GM21619 (cell line): ENCODE measurements around the gene CNNM3.

Source experiments
- ATAC-seq: cut with Tn5 transposase; IDR thresholded peaks from one replicate; pipeline ENCODE4 v1.9.1; 2021; ENCODE audit not compliant: unreplicated experiment

Gene CNNM3

DNA sequence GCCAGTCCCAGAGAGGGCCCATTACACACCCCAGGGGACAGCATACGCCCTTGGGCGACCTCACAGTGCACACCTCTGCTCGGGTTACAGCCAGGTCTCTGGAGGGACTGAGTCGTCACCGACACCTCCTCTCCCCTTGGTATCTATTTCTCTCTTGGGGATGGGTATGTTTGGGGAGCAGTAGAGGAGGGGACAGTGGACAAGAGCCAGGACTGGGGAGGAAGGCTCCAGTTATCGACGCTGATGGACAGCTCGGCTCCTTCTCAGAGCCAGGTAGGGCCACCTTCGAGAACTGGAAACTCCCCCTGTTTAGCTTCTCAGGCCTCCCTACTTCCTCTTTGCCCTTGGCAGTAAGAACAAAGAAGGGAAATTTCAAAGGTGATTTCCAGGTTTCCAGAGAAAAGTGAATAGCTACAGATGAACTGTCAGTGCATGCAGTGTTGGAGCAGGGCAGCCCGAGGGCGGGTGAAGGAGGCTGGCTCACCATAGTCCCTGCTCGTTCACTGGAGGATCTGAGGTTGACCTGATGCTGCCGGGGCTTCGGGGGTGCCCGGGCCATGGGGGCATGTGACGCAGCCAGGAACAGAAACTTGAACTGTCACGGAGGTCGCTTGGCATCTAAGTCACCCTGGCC, 58.2 kb downstream of the CNNM3 start:
- peak; percentile 42 for ATAC-seq

DNA sequence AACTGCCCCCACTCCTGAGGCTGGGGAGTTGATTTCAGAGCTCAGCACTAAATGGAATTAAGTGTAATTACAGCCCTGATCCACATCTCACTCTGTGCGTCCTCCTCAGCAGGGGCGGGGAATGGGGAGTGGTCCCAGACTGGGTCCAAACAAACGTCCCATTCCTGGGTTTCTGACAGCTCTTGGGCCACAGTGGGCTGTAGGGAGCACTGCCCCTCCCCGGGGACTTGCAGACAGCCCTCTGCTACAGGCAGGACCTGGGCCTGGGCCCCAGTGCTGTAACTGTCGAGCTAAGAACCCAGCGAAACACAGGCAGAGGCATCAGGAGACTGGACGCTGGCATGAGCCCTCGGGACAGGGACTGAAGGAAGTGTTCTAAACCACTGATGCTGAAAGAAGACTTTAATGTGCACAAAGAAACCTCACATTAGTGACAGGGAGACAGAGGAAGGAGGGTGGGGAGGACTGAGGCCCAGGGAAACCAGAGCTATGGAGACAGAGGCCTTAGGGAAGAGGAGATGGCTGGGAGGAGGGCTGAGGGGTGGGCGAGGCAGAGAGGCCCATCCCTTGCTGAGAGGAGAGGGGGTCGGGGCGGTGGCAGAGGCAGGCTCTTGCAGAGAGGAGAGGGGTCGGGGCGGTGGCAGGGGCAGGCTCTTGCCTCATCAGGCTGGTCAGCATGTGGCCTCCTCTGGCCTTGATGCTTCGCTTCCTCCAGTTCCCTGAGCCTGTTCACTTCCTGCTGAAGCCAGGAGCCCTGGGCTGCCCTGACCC, 59.6 kb downstream of the CNNM3 start:
- no peak for ATAC-seq

DNA sequence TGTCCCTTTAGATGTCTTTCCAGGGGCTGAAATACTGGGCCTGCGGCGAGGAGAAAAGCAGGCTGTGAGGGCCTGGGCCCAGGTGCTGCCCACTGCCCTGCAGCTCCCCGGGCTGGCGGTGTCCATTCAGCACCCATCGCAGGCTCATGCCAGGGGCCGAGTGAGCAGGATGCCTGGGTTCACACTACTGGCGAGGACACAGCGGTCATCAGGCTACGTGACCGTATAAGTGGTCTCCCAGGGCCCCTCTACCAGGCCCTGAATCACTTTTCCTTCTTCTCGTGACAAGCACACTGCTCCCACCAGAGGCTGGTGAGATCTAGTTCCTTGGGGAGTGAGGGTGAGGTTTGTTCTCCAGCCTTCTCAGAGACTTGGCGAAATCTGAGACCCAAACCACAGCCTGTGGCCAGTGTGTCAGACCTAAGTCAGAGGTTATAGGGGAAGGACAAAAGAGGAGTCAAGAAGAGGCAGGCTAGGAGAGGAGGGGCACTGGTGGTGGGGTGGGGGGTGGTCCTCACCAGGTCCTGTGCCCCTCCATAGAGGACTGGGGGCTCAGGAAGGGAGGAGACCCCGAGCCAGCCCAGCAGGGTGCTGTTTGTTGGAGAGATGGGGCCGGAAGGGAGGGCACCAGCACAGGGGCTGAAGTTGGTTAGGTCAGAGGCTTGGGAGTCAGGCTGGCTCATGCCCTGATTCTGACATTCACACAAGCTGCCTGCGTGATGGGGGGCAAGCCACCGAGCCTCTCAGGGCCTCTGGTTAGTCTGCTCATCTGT, 60.4 kb downstream of the CNNM3 start:
- no peak for ATAC-seq

DNA sequence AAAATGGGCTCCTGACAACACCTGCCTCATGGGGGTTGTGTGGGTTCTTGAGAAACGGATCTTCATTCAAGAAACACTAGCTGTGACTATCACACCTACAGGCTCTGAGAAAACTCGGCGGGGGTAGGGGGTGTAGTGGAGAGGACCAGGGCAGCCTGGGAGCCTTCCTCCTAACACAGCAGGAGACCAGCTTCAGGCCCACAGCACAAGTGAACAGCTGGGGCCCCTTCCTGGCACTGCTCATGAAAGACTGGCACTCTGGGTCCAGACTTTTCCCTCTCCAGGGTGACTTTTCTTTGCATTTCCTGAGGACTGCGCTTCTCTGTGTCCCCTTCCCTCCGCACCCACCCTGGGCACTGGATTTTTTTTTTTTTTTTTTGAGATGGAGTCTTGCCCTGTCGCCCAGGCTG, 61.0 kb downstream of the CNNM3 start:
- ATAC-seq = no peak

DNA sequence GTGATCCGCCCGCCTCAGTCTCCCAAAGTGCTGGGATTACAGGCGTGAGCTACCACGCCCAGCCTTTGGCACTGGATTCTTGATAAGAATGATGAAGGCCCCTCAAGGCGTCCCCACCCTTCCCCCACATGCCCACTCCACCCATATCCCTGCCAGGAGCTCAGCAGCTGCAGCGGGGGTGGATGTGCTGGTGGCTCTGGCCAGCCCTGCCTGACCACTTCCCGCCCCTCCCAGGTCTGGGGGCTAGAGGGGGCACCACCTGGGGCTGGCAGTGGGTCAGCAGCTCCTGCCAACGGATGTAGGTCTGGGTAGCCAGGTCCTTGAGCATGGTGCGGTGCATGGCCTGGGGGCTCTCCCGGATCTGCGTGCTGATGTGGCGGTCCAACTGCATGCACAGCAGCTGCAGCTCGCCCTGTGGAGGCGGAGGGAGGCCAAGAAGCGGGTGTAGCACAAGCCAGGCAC, 61.6 kb downstream of the CNNM3 start:
- ATAC-seq = no peak

DNA sequence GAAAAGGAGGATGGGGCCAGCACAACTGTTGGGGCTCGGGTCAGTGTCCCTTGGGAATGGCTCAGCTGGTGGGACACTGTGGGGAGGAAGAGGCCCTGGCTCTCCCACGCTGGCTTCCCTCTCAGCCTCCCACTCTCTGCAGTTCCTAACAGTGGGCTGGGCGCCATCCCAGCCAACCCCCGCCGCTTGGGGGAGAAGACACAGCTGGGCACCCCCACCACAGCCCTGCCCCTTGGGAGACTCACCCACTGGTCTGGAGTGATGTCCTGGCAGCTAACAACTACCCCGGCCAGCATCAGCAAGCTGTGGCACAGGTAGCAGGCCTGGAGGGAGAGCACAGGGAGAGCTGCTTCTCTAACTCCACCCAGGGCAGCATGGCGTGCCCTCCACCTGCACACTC, 62.1 kb downstream of the CNNM3 start:
- ATAC-seq = no peak

DNA sequence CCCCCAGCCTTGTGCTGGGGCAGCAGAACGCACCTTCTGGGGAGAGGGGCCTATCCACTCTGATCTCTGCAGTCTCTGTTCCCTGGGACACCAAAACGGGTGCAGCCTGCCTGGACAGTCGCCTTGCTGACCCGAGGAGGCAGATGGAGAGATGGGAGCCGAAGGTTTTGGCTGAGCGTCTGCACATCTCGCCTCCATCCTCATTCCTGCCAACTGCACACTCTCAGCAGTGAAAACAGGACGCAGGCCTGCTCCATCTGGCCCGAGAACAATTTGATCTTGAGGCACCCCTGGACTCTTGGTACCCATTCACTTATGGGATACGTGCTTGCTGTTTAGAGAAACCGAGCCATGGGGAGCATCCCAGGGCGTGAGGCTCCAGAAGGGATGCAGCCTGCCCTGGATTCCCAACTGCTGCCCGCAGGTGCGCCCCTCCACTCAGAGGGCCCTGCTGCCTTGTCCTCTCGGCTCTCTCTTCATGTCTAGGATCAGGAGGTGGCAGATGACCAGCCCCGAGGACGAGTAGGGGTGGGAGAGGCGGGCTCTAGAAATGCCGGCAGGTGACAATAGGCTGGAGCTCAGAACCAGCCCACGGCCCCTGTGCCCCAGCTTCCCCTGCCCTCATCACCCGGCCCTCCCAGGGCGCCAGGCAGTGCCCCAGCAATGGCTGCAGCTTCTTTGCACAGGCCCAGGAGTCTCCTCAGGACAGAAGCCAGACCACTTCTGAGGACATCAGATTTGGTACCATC, 62.9 kb downstream of the CNNM3 start:
- ATAC-seq = no peak

DNA sequence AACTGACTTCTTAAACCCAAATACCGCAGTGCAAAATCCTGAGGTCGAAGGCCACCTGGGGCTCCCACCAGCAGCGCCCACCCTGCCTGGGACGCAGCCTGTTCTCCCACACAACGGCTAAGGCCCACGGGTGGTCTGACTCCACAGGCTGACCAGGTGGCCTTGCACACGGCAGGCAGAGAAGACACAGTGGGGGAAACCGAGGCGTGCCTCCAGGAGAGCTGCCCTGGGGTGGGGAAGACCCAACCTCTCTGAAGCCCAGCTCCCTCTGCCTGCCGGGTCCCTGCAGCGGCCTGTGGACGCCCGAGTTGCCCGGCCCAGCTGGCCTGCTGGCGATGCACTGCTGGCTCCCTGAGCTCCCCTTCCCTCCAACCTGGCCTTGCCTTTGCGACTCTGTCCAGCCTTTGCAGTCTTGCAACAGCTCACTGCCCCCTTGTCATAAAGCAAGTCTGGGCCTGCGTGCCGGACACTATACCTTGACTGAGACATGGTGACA, 63.5 kb downstream of the CNNM3 start:
- no peak for ATAC-seq

DNA sequence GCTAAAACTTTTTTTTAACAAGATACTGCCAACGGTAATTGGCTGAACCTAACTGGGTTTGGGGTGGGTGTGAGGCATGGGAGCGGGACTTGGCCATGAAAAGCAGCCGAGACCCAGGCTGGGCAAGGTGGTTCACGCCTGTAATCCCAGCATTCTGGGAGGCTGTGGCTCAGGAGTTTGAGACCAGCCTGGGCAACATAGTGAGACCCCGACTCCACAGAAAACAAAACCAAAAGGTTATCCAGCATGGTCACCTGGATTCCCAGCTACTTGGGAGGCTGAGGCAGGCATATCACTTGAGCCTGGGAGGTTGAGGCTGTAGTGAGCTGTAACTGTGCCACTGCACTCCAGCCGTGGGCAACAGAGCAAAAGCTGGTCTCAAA, 64.8 kb downstream of the CNNM3 start:
- ATAC-seq = no peak

DNA sequence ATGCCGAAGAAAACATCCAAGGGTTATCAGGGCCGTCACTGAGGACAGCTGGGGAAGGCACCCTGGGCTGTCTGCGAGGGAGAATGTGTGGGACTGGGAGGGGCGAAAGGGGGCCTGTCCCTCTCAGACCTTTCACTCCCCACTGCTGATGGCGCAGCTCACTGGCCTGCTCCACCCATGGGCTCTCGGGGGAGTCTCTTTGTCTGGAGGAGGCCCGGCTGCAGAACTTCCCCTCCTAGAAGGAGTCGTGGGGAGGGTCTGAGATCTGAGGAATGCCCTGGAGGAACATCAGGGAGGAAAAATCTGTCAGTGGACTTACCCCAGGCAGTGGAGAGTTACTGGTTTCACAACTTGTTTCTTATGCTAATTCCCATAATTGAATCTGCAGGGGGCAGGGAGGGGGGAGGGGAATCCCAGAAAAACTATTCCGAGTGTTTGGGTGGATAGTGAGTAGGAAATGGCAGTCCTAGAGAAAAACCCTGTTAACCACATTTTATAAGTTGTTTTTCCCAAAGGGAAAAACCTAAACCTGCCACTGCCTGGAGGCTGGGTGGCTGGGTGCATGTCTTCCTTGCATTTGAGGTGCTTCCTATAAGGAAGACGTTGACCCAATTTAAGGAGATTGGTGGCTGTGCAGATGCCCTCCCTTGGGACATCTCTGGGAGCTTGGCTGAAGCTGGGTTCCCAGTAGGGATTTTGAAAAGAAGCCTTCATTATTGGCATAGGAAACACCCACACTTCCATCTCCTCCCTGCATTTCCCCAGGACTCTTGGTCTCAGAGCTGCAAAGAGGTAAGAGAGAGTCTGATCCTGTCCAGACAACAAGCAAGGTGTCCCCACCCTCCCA, 65.5 kb downstream of the CNNM3 start:
- ATAC-seq = no peak

DNA sequence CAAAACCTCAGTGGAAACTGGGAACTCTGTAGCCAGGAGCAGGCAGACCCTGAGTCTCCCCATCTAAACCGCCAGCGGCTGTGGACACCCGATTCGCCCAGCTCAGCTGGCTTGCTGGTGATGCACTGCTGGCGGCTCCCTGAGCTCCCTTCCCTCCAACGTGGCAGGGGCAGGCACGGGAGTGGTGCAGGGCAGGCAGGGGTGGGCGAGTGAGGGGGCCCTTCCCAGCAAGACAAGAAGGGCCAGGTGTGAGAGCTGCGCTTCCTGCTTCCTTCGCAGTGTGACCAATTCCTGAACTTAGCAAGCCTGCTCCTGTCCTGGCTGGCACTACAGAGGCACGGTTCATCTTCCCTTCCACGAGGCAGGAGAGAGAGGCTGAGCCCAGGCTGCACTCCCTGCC, 66.2 kb downstream of the CNNM3 start:
- ATAC-seq = no peak

DNA sequence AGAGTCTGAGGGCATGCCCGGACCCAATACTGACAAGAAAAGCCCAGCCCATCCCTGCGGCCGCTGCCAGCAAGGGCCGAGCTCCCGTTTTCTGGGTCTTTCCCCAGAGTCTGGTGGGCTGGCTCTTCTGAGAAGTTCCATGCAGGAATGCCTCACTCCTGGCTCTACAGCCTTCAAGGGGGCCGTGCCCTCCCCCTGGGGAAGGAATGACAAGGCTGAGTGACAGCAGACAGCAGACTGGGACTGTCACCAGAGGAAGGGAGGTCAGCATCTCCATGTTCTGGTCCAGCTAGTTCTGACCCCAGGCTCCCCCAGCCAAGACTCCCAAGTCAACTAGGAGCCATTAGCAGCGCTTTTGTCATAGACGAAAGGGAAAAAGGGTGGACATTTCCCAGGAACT, 66.8 kb downstream of the CNNM3 start:
- no peak for ATAC-seq

DNA sequence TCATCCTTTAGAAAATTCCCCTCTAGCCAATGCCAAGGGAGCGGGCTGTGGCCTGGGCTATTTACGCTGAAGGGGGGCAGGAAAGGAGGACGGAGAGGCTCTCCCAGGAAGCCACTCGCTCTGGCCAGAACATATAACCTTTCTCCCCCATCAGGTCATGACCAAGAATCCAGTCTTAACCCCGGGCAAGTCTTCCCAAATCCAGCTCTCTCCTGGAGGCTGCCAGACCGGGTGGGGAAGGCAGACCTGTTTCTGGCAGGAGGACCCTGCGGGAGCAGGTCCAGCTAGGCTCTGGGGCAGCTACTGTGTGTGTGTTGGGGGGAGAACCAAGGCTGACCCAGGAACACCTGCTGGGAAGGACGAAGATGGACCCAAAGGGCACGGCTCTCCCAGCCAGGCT, 67.2 kb downstream of the CNNM3 start:
- ATAC-seq = no peak
